22Rv1 (cell line): ENCODE measurements around the gene FBXO41.

Experiments
- H3K27ac ChIP-seq: fragments of 450-650 bp; 2 replicates; pipeline ENCODE4 v1.5.1; 2017
- ZFX ChIP-seq: fragments of 450-650 bp; IDR thresholded peaks from 2 replicates; pipeline ENCODE4 v1.6.1; 2017; ENCODE audit warnings: antibody characterized with exemption, borderline replicate concordance
- TF ChIP-seq, protein P1 (sequence below): fragments of 450-650 bp; IDR thresholded peaks from 2 replicates; pipeline ENCODE4 v1.5.1; 2017; ENCODE audit warnings: mild to moderate bottlenecking

Gene FBXO41

DNA sequence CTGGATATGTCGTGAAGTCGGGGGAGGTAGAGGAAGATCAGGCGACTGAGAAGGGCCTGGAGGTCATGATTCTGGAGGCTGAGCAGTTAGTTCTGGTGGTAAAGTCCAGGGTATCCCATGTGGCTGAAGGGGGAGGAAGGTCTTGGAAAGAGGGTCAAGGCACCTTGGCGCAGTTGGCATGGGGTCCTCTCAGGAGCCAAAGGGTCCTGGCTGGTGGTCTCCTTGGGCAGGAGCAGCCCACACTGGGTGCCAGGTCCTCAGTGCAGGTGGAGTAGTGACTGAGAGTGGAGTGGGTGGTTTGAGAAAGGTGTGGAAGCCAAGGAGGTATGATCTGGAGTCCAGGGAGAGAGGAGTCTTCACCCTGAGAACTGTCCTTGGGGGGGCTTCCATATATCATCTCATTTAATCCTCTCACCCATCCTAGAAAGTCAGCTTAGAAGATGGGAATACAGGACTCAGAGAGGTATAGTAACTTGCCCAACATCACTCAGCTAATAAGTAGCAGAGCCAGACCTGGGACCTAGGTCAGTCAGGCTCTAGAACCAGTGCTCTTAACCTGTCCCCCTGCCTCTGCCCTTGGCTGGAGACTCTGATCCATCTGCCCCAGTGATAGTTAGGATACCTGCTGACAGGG is 24.5 kb downstream of the FBXO41 start:
- no peak for TF ChIP-seq ZFX
- TF ChIP-seq, protein P1, sequence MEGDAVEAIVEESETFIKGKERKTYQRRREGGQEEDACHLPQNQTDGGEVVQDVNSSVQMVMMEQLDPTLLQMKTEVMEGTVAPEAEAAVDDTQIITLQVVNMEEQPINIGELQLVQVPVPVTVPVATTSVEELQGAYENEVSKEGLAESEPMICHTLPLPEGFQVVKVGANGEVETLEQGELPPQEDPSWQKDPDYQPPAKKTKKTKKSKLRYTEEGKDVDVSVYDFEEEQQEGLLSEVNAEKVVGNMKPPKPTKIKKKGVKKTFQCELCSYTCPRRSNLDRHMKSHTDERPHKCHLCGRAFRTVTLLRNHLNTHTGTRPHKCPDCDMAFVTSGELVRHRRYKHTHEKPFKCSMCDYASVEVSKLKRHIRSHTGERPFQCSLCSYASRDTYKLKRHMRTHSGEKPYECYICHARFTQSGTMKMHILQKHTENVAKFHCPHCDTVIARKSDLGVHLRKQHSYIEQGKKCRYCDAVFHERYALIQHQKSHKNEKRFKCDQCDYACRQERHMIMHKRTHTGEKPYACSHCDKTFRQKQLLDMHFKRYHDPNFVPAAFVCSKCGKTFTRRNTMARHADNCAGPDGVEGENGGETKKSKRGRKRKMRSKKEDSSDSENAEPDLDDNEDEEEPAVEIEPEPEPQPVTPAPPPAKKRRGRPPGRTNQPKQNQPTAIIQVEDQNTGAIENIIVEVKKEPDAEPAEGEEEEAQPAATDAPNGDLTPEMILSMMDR = no peak
- no peak overlapping the region for H3K27ac ChIP-seq

DNA sequence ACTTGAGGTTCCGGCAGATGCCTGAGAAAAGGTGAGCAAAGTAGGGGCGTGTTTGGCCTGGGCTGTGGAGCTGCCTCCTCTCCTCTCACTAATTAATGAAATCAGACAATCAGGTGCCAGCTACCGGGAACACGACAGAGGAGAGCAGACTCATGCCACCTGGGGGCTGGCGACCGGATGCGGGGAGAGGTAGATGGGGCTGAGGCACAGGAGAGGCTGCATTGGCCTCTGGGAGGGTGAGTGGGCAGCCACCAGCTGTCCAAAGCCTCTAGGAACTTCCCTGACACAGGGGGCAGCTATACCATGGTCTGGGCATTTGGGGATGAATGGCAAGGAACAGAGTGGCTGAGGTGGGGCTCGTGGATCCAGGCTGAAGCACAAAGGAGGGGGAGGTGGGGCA is 25.0 kb downstream of the FBXO41 start:
- no peak overlapping the region for H3K27ac ChIP-seq
- no peak for TF ChIP-seq ZFX
- TF ChIP-seq, protein P1 = no peak

DNA sequence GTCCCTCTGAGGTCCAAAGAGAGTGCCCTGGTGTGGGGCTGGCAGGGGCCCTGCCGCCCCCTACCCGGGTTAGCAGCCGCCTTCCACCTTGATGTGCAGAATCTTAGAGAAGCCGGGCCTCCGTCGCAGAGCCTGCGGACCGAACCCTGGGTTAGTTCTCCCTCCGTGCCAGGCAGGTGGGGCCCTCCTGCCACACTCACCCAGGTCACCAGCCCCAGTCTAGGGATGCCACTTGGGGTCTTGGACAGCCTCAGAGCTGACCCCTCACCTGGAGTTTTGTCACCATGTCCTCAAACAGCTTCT is 25.4 kb downstream of the FBXO41 start:
- H3K27ac ChIP-seq = no peak overlapping the region
- TF ChIP-seq, protein P1 = no peak
- TF ChIP-seq ZFX = no peak

DNA sequence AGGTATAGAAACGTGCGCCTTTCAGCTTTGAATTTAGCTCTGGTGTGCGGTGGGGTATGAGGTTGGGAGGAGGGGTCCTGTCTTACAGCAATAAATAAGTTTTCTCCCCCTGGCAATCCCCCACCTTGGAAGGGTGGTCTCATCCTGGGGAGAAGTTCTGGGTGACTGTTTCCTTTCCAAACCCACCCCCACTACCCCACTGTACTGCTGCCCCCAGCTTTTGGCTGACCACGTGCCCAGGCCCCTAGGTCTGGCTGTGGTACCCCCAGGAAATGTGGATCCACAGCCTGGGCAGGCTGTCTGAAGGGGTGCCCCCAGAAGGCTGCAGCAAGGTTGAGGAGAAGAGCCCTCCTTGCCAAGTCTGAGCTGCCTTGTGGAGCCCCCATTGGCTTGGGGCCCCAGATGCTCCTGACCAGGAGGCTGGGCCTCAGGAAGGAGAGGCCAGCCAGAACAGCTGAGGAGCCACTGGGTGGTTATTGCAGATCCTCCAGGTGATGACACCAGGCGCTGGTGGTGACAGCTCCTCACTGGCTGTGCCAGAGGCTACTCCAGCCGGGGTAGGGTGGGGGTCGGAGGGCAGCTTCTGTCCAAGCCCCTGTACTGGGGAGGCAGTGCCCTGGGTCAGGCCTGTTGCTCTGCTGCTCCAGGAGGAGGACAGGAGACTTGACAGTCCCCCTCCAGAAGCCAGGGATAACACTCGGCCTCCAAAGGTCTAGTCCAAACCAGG is 25.9 kb downstream of the FBXO41 start:
- H3K27ac ChIP-seq = no peak overlapping the region

DNA sequence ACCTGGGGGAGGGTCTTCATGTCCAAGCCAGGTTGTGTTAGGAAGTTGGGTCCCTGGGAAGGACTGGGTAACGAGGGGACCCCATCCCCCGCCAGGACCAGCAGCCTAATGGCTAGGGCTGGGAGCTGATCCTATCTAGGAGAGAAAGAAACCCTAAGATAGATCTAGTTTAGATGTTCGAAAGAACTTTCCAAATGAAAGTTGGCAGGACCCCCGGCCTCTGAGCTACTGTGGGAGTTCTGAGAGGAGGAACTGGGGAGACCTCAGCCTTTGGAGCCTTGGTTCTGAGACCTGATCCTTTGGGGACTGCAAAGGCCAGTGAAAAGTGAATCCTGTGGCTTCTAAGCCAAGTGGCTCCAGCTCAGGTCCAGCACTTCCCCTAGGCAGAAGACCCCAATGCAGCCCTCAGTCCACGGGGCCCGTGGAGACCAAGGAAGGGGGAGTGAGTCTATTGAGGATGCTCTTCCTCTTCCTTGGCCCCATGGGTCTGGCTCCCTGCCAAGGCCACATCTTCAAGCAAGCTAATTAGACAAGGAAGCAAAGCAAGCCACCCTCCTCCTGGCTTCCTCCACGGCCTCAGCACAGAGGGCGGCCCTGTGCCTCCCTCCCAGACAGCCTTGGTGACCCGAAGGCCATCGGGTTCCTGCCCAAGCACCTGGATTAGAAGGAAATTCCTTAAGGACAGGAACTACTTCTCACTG is 26.7 kb downstream of the FBXO41 start:
- TF ChIP-seq, protein P1 = no peak
- TF ChIP-seq ZFX = no peak
- H3K27ac ChIP-seq = no peak overlapping the region; the same call in 1 of the 2 replicates

More for the DNA sequence above, 25.9 kb downstream of the FBXO41 start:
- TF ChIP-seq, protein P1 = no peak
- no peak for TF ChIP-seq ZFX

DNA sequence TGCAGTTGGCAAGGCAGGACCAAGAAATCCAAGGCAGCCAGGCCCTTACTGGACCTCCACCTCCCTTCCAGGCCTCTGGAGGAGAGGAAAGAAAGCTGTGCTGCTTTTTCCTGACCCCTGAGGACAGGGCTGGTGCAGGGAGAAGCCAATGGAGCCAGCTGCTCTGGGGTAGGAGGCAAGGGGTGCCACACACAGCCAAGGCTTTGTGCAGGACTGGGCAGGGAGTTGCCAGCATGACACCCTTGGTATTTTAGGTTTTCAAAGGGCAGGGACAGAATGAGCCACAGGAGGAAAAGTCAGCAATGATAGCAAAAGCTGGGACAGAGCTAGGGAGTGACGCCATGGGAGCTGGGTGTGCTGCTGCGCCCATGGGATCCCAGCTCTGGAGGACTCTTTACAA is 27.3 kb downstream of the FBXO41 start:
- peak overlapping the region; percentile 30; the same call in 1 of the 2 replicates for H3K27ac ChIP-seq
- TF ChIP-seq ZFX = no peak
- TF ChIP-seq, protein P1 = no peak

DNA sequence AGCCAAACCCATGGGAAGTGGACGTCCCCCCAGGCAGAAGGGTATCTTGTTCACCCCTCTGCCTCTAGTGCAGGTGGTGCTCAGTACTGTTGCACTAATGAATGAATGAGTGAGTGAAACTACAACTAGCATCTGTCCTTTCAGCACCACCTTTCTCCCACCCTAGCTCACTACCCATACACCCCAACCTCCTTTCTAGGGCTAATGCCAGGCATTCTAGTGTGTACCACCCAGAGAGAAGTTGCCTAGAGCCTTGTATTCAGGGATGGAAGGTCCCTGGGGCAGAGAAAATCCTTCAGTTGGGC is 27.7 kb downstream of the FBXO41 start:
- TF ChIP-seq, protein P1 = no peak
- no peak for TF ChIP-seq ZFX
- peak overlapping the region; percentile 30; the same call in 1 of the 2 replicates for H3K27ac ChIP-seq
